GM18511 (cell line): ENCODE data around the gene CCDC201.

Experiments
- ATAC-seq: cut with Tn5 transposase; IDR thresholded peaks from one replicate; pipeline ENCODE4 v1.9.1; 2021; ENCODE audit warnings: mild to moderate bottlenecking, moderate library complexity; ENCODE audit not compliant: unreplicated experiment

CCDC201 gene

DNA sequence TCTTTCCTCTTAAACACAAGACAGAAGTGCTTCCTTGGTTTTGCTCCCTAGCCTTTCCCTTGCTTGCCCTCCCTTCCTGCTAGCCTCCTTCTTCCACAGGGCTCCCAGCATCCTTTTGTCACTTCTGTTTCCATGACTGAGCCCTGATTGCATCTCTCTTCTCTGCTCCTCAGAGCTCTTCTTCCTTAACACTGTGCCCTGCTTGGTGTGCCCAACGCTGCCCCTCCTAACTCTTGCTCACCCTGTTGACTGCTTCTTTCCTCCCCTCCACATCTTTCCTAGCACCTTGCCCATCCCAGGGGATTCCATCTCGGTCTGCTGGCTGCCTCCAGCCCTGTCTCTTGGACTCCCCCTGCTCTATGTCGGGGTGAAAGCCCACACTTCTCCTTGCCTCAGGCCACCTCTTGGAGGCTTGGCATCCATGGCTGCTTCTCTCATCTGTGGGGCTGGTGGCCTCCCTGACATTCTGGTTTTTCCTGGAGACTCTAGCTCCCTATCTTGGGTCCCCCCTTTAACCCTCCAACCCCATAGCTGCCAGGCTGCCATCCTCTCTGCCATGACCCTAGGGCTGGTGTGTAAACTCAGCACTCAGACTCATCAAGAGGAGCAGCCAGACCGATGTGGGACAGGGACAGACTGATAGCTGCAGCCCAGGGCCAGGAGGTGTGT, 21.2 kb upstream of the CCDC201 start:
- no peak for ATAC-seq

DNA sequence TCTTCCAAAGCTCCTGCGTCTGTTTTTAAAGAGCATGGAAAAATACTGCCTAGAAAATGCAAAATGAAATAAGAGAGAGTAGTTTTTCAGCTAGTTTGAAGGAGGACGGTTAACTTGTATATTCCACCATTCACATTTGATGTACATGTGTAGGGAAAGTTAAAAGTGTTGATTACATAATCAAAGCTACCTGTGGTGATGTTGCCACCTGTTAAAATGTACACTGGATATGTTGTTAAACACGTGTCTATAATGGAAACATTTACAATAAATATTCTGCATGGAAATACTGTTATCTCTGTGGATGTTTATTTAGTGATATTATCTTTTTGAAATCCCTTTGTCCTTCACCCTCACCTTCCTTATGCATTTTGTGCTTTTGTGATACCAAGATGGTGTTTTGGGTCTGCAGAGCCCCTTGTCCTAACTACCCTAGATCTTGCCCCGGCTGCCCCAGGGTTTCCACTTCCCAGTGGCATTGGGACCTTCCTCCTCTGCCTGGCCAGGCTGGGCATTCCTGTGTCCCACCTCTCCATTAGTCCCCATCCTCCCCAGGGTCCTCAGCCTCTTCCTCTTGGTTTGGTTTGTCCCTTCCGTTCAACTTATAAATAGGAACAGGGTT, 20.6 kb upstream of the CCDC201 start:
- ATAC-seq: no peak

DNA sequence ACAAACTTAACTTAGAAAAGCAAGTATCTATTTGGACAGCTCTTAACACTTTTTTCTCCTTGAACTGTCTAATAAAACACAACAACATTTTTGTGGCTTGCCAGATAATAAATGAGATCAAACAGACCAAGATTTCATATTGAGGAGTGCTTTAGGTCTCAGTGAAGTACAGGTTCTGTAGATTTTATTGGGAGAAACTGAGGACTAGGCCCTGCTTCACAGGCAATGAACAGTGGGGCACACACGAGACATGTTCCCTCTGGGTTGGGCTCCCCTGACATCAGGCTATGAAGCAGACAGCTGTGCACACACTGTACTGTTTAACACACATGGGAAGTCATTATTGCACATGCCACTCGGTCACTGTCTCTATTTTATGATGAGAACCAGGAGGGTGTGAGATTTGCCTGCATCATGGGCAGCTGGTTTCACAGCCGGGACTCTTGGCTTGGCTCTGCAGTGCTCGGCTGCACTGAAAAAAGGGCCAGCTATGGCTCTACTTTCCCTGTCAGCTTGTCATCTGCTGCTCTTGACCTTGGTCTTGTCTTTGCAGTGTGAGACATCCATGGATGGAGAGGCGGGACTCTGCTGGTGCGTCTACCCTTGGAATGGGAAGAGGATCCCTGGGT, 19.6 kb upstream of the CCDC201 start:
- ATAC-seq: no peak

DNA sequence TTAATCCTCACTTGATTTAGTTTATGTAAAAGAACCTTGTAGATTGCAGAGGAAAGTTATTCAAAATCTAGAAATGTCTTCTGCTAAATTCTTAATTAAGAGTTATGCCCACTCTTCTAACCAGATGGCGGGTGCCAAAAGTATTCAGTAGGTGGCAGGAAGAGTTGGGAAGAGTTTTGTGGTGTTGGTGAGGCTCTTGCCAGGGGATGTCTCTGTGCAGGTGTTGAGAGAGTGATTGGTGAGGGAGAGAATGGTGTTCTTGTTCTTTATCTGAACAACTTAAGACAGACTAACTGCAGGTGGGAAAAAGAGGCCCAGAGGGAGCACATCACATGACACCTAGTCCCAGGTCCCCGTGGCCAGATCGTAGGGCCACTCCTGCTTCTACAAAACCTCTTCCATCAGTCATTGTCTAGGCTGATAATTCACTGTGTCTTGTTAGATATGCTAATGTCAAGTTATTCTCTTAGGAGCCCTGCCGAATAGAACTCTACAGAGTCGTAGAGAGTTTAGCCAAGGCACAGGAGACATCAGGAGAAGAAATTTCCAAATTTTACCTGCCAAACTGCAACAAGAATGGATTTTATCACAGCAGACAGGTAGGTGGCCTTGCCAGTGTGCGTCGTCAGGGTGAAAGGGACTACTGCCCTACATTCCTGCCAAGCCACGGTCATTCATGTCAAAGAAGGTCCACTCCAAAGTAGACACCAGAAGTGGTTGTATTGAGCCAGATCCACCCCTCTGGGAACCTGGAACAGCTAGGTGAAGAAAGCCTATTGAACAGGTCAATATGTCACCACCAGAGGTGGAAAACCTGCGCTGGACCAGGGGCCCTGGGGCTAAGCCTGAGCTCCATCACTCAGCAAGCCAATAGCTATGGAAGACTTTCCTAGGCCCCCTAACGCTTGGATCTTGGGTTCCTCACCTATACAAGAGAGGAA, 18.9 kb upstream of the CCDC201 start:
- ATAC-seq: no peak

DNA sequence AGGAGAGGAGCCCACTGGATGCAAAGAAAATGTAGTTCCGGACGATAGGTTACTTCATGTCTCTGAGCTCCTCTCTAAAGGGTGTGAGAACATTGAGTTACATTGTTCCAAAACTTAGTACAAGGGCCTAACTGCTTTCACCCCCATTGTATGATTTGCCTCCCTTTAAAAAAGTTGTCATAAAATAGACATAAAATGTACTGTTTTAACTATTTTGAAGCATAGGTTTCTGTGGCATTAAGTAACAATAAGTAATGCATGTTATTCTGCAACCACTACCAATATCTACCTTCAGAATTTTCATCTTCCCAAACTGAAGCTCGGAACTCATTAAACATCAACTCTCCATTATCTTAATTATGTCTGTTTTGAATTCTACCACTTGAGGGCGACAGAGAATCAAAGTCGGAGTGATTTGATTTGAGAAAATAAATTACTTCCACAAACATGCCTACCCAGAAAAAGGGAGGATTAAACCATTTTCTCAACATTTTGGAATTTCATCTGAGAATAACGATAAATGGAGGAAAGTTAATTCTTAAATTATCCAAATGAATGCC, 18.1 kb upstream of the CCDC201 start:
- ATAC-seq: no peak

- no peak for ATAC-seq
These were observed 17.4 kb upstream of the CCDC201 start for GRCh38 chr7:45890125-45890901.

DNA sequence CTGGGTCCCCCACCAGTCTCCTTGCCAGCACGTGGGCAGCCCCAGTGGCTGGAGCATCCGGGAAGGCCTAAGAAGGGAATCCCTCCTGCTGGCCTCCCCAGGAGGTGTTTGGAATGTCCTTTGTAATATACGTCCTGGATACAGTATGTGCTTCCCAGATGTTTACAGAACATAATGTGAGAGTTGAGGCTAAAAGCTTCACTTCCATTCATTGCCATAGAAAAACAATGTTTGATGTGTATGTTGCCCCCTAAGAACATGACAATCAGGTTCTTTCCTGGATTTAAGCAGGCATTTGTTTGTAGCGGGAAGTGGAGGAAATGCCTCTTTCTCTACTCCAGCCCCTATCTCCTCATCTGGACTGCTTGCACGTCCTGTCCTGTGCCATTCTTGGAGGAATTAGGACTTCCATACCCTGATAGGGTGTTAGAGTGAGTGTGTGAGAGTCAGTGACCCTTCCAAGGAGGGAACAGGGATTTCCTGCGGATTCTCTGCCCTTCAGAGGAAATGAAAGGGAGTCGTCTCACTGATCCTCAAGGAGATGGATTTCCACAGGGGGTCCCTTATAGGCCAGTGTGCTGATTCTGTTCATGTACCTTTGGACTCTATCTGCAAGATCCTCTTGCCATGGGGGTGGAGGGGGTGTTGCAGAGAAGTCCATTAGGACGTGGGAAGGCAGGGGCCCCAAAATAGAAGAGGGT, 16.6 kb upstream of the CCDC201 start:
- ATAC-seq: no peak

- no peak for ATAC-seq
These were observed 16.1 kb upstream of the CCDC201 start for GRCh38 chr7:45888993-45889366.

- ATAC-seq: no peak
These were observed 15.5 kb upstream of the CCDC201 start, which contains the start of gene IGFBP1 for GRCh38 chr7:45888185-45888992. IGFBP1 (plus strand) TSS chr7:45888488; CDS start chr7:45888653, 165 bp downstream.

DNA sequence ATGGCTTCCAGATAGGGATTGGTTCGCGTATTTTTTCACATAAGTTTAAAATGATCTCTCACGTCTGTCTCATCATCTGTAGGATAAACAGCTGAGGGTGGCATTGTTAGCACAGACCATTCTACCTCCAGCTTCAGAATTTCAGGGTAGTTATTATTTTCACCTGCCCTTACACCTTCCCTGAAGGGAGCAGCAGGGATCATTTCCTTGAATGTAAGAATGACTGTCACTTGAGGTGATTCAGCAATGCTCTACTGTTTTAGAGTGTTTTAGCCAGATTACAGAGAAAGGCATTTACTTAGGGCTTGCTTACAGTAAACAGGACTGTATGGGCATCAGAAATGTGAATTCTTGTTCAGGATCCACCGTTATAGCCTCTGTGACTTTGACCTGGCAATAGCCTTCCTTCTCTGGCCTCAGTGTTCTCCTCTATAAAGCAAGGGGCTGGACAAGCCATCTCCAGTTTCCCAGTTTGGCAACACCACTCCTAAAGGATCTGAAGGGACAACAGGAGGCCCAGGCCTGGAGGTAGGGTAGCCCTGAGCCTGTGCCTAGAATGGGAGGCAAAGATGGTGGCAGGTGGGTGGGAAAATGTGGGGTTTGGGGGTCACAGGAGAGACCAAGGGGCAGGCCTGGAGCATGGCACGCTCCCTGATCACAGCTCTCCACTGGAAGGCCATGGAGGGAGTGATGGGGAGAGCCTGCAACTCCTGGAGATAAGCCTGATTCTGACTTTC, 14.2 kb upstream of the CCDC201 start:
- ATAC-seq: no peak

GRCh38 chr7:45885264-45885882, 12.5 kb upstream of the CCDC201 start:
- ATAC-seq: no peak

DNA sequence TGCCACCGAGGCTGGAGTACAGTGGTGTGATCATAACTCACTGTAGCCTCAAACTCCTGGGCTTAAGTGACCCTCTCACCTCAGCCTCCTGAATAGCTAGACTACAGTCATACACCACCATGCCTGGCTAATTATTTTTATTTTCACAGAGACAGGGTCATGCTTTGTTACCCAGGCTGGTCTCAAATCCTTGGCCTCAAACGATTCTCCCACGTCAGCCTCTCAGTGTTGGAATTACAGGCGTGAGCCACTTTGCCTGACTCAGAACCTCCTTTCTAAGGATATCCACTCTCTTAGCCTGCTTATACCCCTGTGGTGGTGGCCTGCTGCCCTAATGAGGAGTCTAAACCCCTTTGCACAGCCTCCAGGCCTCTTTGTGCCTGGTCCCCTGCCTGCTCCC, 11.3 kb upstream of the CCDC201 start:
- no peak for ATAC-seq

- no peak for ATAC-seq
These were observed 9.6 kb upstream of the CCDC201 start for GRCh38 chr7:45882465-45882810.

DNA sequence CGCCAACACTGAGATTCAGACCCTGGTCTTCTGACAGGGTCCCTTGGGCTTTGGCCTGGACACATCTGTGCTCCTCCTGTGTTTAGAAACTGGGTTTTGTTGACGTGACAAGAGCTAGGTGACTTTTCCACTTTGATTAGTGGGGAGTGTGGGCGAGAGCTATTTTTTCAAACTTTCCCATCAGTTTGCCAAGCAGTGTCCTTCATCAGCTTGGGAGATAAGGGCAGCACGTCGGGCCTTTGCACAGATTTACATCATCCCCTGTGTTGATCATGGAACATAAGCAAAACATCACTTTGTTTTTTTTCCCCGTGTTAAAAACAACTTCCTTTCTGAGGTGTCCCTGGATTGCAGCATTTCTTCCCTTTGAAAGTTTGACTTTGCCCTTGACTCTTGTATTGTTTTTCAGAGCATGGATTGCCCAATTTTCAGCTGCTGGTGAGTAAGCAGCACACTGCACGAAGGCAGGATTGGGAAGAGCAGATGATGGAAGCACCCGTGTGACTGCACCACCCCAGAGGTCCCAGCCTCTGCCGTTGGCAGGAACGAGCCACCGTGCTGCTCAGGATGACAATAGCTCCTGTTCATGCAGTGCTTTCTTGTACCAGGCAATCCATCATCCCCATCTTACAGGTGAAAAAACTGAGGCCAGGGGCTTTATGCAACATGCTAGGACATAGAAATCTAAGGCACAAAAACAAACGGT, 9.0 kb upstream of the CCDC201 start:
- ATAC-seq: no peak

- ATAC-seq: no peak
These were observed 8.4 kb upstream of the CCDC201 start for GRCh38 chr7:45881280-45881758.

- no peak for ATAC-seq
These were observed 7.6 kb upstream of the CCDC201 start for GRCh38 chr7:45880433-45880860.
